Smooth muscle cell of the coronary artery (primary cell): ENCODE results near the gene OR6P1. TPM values are rescaled to one million over a fixed set of nuclear protein-coding genes. Genes with fewer than 3 reads are reported as not detected.

Experiments used
- total RNA-seq: library from RNA; depleted of rRNA; stranded (reverse); fragments of >200 nt; gene quantifications from 2 replicates; pipeline ENCODE4 v1.2.3, GENCODE V29; 2014; ENCODE audit warnings: low replicate concordance

Gene OR6P1, protein sequence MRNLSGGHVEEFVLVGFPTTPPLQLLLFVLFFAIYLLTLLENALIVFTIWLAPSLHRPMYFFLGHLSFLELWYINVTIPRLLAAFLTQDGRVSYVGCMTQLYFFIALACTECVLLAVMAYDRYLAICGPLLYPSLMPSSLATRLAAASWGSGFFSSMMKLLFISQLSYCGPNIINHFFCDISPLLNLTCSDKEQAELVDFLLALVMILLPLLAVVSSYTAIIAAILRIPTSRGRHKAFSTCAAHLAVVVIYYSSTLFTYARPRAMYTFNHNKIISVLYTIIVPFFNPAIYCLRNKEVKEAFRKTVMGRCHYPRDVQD
- not detected in 2 replicates for total RNA-seq

GRCh38 chr1:158570480-158570879, at the start of gene OR6P1:
TSS of gene OR6P1 (minus strand) at chr1:158570580. CDS start at chr1:158563604, 6,976 bp downstream.

GRCh38 chr1:158604968-158605367, 34.6 kb upstream of the OR6P1 start, which contains the start of gene OR10Z1:
TSS of gene OR10Z1 (plus strand) at chr1:158605268. CDS start at chr1:158606439, 1,171 bp downstream.

GRCh38 chr1:158579733-158580132, 9.4 kb upstream of the OR6P1 start, which contains the start of gene OR10X1:
TSS of gene OR10X1 (minus strand) at chr1:158579899. CDS start at chr1:158579899, 0 bp downstream.

GRCh38 chr1:158554352-158554751, 16.0 kb downstream of the OR6P1 start, which contains the start of gene OR6Y1:
TSS of gene OR6Y1 (minus strand) at chr1:158554405. CDS start at chr1:158548105, 6,300 bp downstream.

Other genes with a start within 250 kb of the OR6P1 start
- not detected in 2 replicates for gene CD1B, start 239.0 kb downstream of the OR6P1 start, total RNA-seq
- not detected in 2 replicates for gene CD1E, start 216.7 kb downstream of the OR6P1 start, total RNA-seq
- gene OR10T2, start 171.1 kb downstream of the OR6P1 start, total RNA-seq = not detected in 2 replicates
- not detected in 2 replicates for gene OR10K2, start 144.3 kb downstream of the OR6P1 start, total RNA-seq
- not detected in 2 replicates for gene OR10K1, start 108.7 kb downstream of the OR6P1 start, total RNA-seq
- gene OR10R2, start 98.4 kb downstream of the OR6P1 start, total RNA-seq = not detected in 2 replicates
- not detected in 2 replicates for gene OR6Y1, start 16.2 kb downstream of the OR6P1 start, total RNA-seq
- not detected in 2 replicates for gene OR10X1, start 9.3 kb upstream of the OR6P1 start, total RNA-seq
- not detected in 2 replicates for gene OR10Z1, start 34.7 kb upstream of the OR6P1 start, total RNA-seq
- 0.12 TPM in 1 of 2 replicates, not detected in the other for gene SPTA1, start 116.1 kb upstream of the OR6P1 start, total RNA-seq
- gene OR6K2, start 130.1 kb upstream of the OR6P1 start, total RNA-seq = not detected in 2 replicates
- gene OR6K3, start 150.1 kb upstream of the OR6P1 start, total RNA-seq = not detected in 2 replicates
- gene OR6K6, start 184.1 kb upstream of the OR6P1 start, total RNA-seq = not detected in 2 replicates
- not detected in 2 replicates for gene OR6N1, start 201.6 kb upstream of the OR6P1 start, total RNA-seq
- gene OR6N2, start 210.6 kb upstream of the OR6P1 start, total RNA-seq = not detected in 2 replicates